Panc1 (cell line): Measurements from ENCODE around the gene PECR.

Experiments used
- POLR2AphosphoS5 ChIP-seq: IDR thresholded peaks from 2 replicates; pipeline ENCODE4 v1.6.1; 2012; ENCODE audit warnings: mild to moderate bottlenecking, low read depth, low read length, moderate library complexity
- TCF7L2 ChIP-seq: IDR thresholded peaks from 2 replicates; pipeline ENCODE4 v1.6.1; 2011; ENCODE audit warnings: mild to moderate bottlenecking, low read depth, low read length, inconsistent platforms
- TF ChIP-seq, protein P1 (sequence below), 2 experiments: IDR thresholded peaks; 2 replicates each; pipeline ENCODE4 v1.6.1; 2011 to 2012; ENCODE audit warnings: low read depth in 2 of 2, control low read depth in 1 of 2, low read length in 1 of 2, mild to moderate bottlenecking in 1 of 2, moderate library complexity in 1 of 2; ENCODE audit not compliant: insufficient read depth in 1 of 2
- TF ChIP-seq, protein P2 (sequence below): fragments of 450-650 bp; IDR thresholded peaks from 2 replicates; pipeline ENCODE4 v1.5.1; 2017; ENCODE audit warnings: mild to moderate bottlenecking

GRCh38 chr2:216030216-216030615 lies 51.4 kb downstream of the PECR start:
- TF ChIP-seq, protein P1, sequence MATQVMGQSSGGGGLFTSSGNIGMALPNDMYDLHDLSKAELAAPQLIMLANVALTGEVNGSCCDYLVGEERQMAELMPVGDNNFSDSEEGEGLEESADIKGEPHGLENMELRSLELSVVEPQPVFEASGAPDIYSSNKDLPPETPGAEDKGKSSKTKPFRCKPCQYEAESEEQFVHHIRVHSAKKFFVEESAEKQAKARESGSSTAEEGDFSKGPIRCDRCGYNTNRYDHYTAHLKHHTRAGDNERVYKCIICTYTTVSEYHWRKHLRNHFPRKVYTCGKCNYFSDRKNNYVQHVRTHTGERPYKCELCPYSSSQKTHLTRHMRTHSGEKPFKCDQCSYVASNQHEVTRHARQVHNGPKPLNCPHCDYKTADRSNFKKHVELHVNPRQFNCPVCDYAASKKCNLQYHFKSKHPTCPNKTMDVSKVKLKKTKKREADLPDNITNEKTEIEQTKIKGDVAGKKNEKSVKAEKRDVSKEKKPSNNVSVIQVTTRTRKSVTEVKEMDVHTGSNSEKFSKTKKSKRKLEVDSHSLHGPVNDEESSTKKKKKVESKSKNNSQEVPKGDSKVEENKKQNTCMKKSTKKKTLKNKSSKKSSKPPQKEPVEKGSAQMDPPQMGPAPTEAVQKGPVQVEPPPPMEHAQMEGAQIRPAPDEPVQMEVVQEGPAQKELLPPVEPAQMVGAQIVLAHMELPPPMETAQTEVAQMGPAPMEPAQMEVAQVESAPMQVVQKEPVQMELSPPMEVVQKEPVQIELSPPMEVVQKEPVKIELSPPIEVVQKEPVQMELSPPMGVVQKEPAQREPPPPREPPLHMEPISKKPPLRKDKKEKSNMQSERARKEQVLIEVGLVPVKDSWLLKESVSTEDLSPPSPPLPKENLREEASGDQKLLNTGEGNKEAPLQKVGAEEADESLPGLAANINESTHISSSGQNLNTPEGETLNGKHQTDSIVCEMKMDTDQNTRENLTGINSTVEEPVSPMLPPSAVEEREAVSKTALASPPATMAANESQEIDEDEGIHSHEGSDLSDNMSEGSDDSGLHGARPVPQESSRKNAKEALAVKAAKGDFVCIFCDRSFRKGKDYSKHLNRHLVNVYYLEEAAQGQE (IDR thresholded peaks at IDR 0.05; ENCODE audit: insufficient read depth in 1 of 2, low read depth in 2 of 2, low read length in 1 of 2), result no peak
- TF ChIP-seq, protein P2, sequence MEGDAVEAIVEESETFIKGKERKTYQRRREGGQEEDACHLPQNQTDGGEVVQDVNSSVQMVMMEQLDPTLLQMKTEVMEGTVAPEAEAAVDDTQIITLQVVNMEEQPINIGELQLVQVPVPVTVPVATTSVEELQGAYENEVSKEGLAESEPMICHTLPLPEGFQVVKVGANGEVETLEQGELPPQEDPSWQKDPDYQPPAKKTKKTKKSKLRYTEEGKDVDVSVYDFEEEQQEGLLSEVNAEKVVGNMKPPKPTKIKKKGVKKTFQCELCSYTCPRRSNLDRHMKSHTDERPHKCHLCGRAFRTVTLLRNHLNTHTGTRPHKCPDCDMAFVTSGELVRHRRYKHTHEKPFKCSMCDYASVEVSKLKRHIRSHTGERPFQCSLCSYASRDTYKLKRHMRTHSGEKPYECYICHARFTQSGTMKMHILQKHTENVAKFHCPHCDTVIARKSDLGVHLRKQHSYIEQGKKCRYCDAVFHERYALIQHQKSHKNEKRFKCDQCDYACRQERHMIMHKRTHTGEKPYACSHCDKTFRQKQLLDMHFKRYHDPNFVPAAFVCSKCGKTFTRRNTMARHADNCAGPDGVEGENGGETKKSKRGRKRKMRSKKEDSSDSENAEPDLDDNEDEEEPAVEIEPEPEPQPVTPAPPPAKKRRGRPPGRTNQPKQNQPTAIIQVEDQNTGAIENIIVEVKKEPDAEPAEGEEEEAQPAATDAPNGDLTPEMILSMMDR, result no peak
- no peak for TF ChIP-seq POLR2AphosphoS5
- no peak for TF ChIP-seq TCF7L2
